Natural killer cell (primary cell): ENCODE results near the gene NELFE. TPM values are rescaled to one million over a fixed set of nuclear protein-coding genes. Genes with fewer than 3 reads are reported as not detected.
"Not testable (repeated sequence)": the region's sequence is repeated elsewhere in the genome, so short reads cannot be mapped to it uniquely, and the experiment has no call there.

Experiments
- ATAC-seq, 3 donors: fragments of 150-1000 bp in 2 of 3; fragments of 200-7000 bp in 1 of 3; cut with Tn5 transposase; 1 replicate in 1 of 3; 2 replicates in 2 of 3; pipeline ENCODE4 v1.10.0; 2021; ENCODE audit warnings: mild to moderate bottlenecking in 2 of 3, moderate library complexity in 2 of 3
- DNase-seq, 2 donors: peaks; one replicate each; pipeline versions ENCODE4 v3.0.0 to v3.0.0-alpha.2; 2013 to 2021; ENCODE audit warnings: mixed read lengths in 1 of 2
- H3K27ac ChIP-seq: one replicate; pipeline ENCODE4 v1.5.1; 2013; ENCODE audit warnings: mild to moderate bottlenecking, low read length
- H3K27me3 ChIP-seq: one replicate; pipeline ENCODE4 v1.6.1; 2013; ENCODE audit warnings: low read length; ENCODE audit not compliant: control insufficient read depth, insufficient read depth
- H3K36me3 ChIP-seq: one replicate; pipeline ENCODE4 v1.6.1; 2013; ENCODE audit warnings: low read length; ENCODE audit not compliant: control insufficient read depth, insufficient read depth
- H3K4me1 ChIP-seq: one replicate; pipeline ENCODE4 v1.6.1; 2013; ENCODE audit warnings: low read length; ENCODE audit not compliant: control insufficient read depth, insufficient read depth
- H3K4me3 ChIP-seq: one replicate; pipeline ENCODE4 v1.5.1; 2013; ENCODE audit warnings: low read length
- H3K9me3 ChIP-seq: one replicate; pipeline ENCODE4 v1.6.1; 2013; ENCODE audit warnings: low read length; ENCODE audit not compliant: control insufficient read depth, insufficient read depth
- H3K27ac Mint-ChIP-seq, 2 donors: one replicate each; pipeline ENCODE4 v1.8.0; 2022; ENCODE audit warnings: mild to moderate bottlenecking in 2 of 2, mixed read lengths in 2 of 2, moderate library complexity in 1 of 2
- H3K27me3 Mint-ChIP-seq, 2 donors: one replicate each; pipeline ENCODE4 v1.8.0; 2022; ENCODE audit warnings: low read depth in 2 of 2, mixed read lengths in 2 of 2
- H3K36me3 Mint-ChIP-seq: one replicate; pipeline ENCODE4 v1.8.0; 2022; ENCODE audit warnings: mixed read lengths
- H3K4me1 Mint-ChIP-seq, 2 donors: one replicate each; pipeline ENCODE4 v1.8.0; 2022; ENCODE audit warnings: mixed read lengths in 2 of 2
- H3K4me3 Mint-ChIP-seq: one replicate; pipeline ENCODE4 v1.8.0; 2022; ENCODE audit warnings: mild to moderate bottlenecking, moderate library complexity, mixed read lengths
- H3K9me3 Mint-ChIP-seq, 2 donors: one replicate each; pipeline ENCODE4 v1.8.0; 2022; ENCODE audit warnings: mixed read lengths in 2 of 2
- CTCF ChIP-seq: fragments of 200-600 bp; IDR thresholded peaks from one replicate; pipeline ENCODE4 v1.8.0; 2022; ENCODE audit warnings: antibody characterized with exemption
- WGBS: methylation state at CpG from one replicate; pipeline ENCODE4 v1.1.7; 2013; ENCODE audit warnings: missing lambda C conversion rate; ENCODE audit not compliant: insufficient coverage; 5-methylcytosine and 5-hydroxymethylcytosine counted together
- intact Hi-C: fragments of 100-400 bp; cut with micrococcal nuclease; formaldehyde crosslinking; loops from one replicate; pipeline ENCODE4 v1.14.2; 2022
- total RNA-seq, 4 donors: library from RNA; stranded (reverse); fragments of 120-200 nt in 1 of 4; gene quantifications; one replicate each; pipeline versions ENCODE4 v1.2.3 to v1.2.4, GENCODE V29; 2013 to 2022

The NELFE gene
- 10 to 100 TPM; 52.6 to 62.3 (median 56.3) TPM for total RNA-seq
- total RNA-seq (2013), result 49.8 TPM

GRCh38 chr6:31958741-31959739 lies at the start of gene NELFE, which contains the start of gene SKIC2:
NELFE (minus strand) TSS chr6:31958971; CDS start chr6:31958446, 525 bp downstream.
SKIC2 (plus strand) TSS chr6:31959175; CDS start chr6:31959193, 18 bp downstream.
- Histone ChIP-seq H3K4me1 (peaks cover 22% of the 10 kb centered on the region), H3K9me3 (no peaks in the 10 kb centered on the region), H3K36me3 (peaks cover 63% of the 10 kb centered on the region), H3K27me3 (no peaks in the 10 kb centered on the region), H3K27ac (peak within 1 kb of the TSS; percentile 88), H3K4me3 (peak within 1 kb of the TSS; percentile 70)
- intact Hi-C loops, result loop anchor here (1.0 to 5.0 kb wide), 2 partner anchors 13 to 62 kb away; partner anchors contain the start of genes DXO and EHMT2
- no peak for TF ChIP-seq CTCF
- WGBS, result under 1% methylated on average over 57 of the region's 59 CpGs
- DNase-seq (peak; percentile 98 to 99), ATAC-seq (peak; percentile 97 to 98 (median 97))
- peak within 1 kb of the TSS; percentile 96 for H3K4me3 Mint-ChIP-seq
- H3K27me3 Mint-ChIP-seq, result no peaks in the 10 kb centered on the region
- H3K27ac Mint-ChIP-seq, result peak within 1 kb of the TSS; percentile 97 to 98
- H3K36me3 Mint-ChIP-seq, result peaks cover 12% of the 10 kb centered on the region
- peaks cover 31 to 43% of the 10 kb centered on the region in 2 donors for H3K4me1 Mint-ChIP-seq
- no peaks in the 10 kb centered on the region for H3K9me3 Mint-ChIP-seq

- H3K36me3 Mint-ChIP-seq, H3K36me3 ChIP-seq, H3K27me3 Mint-ChIP-seq, DNase-seq, H3K27ac Mint-ChIP-seq, H3K4me1 ChIP-seq, H3K4me3 Mint-ChIP-seq, H3K27me3 ChIP-seq, H3K4me3 ChIP-seq, ATAC-seq, H3K9me3 ChIP-seq, H3K9me3 Mint-ChIP-seq, intact Hi-C loops, H3K27ac ChIP-seq: not testable (repeated sequence)
- no CpG with 5 or more reads among the region's 24 CpGs for WGBS
- H3K4me1 Mint-ChIP-seq, result peaks cover 9 to 11% of the 10 kb centered on the region in 2 donors
Observed at GRCh38 chr6:32008037-32008436, 49.3 kb upstream of the NELFE start.

- WGBS, result 84% methylated on average over 8 of the region's 12 CpGs
- peaks cover 9 to 11% of the 10 kb centered on the region in 2 donors for H3K4me1 Mint-ChIP-seq
- DNase-seq, H3K36me3 ChIP-seq, H3K4me3 ChIP-seq, H3K9me3 Mint-ChIP-seq, H3K9me3 ChIP-seq, H3K27me3 ChIP-seq, H3K27me3 Mint-ChIP-seq, H3K36me3 Mint-ChIP-seq, H3K4me3 Mint-ChIP-seq, H3K27ac Mint-ChIP-seq, intact Hi-C loops, H3K27ac ChIP-seq, ATAC-seq, H3K4me1 ChIP-seq: not testable (repeated sequence)
Observed at GRCh38 chr6:32007086-32007485, 48.3 kb upstream of the NELFE start.

GRCh38 chr6:32005991-32006529 lies 47.3 kb upstream of the NELFE start:
- intact Hi-C loops, H3K9me3 ChIP-seq, ATAC-seq, H3K4me3 ChIP-seq, H3K9me3 Mint-ChIP-seq, H3K27ac Mint-ChIP-seq, H3K27ac ChIP-seq, H3K36me3 ChIP-seq, H3K4me1 ChIP-seq, H3K4me3 Mint-ChIP-seq, H3K36me3 Mint-ChIP-seq, H3K27me3 ChIP-seq, H3K27me3 Mint-ChIP-seq: not testable (repeated sequence)
- peaks cover 9 to 11% of the 10 kb centered on the region in 2 donors for H3K4me1 Mint-ChIP-seq
- peak in 1 of 2 donors; percentile 7 for DNase-seq
- WGBS, result 71% methylated on average over 5 of the region's 8 CpGs

GRCh38 chr6:32005538-32005880 lies 46.7 kb upstream of the NELFE start:
- 91% methylated on average over 5 of the region's 9 CpGs for WGBS
- H3K27ac ChIP-seq, H3K36me3 Mint-ChIP-seq, H3K9me3 ChIP-seq, H3K4me1 ChIP-seq, DNase-seq, H3K27me3 Mint-ChIP-seq, H3K9me3 Mint-ChIP-seq, intact Hi-C loops, H3K36me3 ChIP-seq, H3K4me3 ChIP-seq, H3K4me3 Mint-ChIP-seq, ATAC-seq, H3K27me3 ChIP-seq: not testable (repeated sequence)
- peaks cover 9 to 11% of the 10 kb centered on the region in 2 donors for H3K4me1 Mint-ChIP-seq
- H3K27ac Mint-ChIP-seq, result peak overlapping the region in 1 of 2 donors; percentile 75

- H3K36me3 Mint-ChIP-seq, intact Hi-C loops, H3K4me3 ChIP-seq, DNase-seq, H3K4me1 ChIP-seq, H3K27me3 Mint-ChIP-seq, H3K9me3 ChIP-seq, H3K9me3 Mint-ChIP-seq, H3K27ac ChIP-seq, H3K27me3 ChIP-seq, H3K36me3 ChIP-seq: not testable (repeated sequence)
- peak overlapping the region in 1 of 2 donors; percentile 75 for H3K27ac Mint-ChIP-seq
- peak overlapping the region; percentile 55 for H3K4me3 Mint-ChIP-seq
- WGBS, result 76% methylated on average over 7 of the region's 13 CpGs
- peaks cover 9 to 11% of the 10 kb centered on the region in 2 donors for H3K4me1 Mint-ChIP-seq
- peak; percentile 70 to 94 (median 89) for ATAC-seq
Observed at GRCh38 chr6:32004864-32005537, 46.2 kb upstream of the NELFE start.
